Activated CD4-positive, alpha-beta T cell treated with anti-CD3 and anti-CD28 coated beads, Interleukin-2, amount 10 ng/mL, durations not matched to agents 7 days and 5 days (primary cell): ENCODE results near the gene DKKL1. TPM values are rescaled to one million over a fixed set of nuclear protein-coding genes. Genes with fewer than 3 reads are reported as not detected.
A peak's percentile ranks its signal among the peaks of the same experiment; 100 is the strongest.

Source experiments
- CTCF ChIA-PET: fragments of 350-600 bp; sonication (Branson Sonifier 250); formaldehyde crosslinking; loops from one replicate; lab custom pipeline; 2021; ENCODE audit warnings: antibody characterized with exemption; lab: Charles Lee
- POLR2A ChIA-PET: fragments of 350-600 bp; sonication (Branson Sonifier 250); formaldehyde crosslinking; loops from one replicate; lab custom pipeline; 2021; ENCODE audit warnings: antibody characterized with exemption; lab: Charles Lee
- DNase-seq: peaks from one replicate; pipeline ENCODE4 v3.0.0-alpha.2; 2020
- H3K27ac Mint-ChIP-seq: one replicate; pipeline ENCODE4 v1.8.0; 2021; ENCODE audit warnings: mild to moderate bottlenecking, moderate library complexity, mixed read lengths
- H3K27me3 Mint-ChIP-seq: one replicate; pipeline ENCODE4 v1.8.0; 2021; ENCODE audit warnings: mixed read lengths
- H3K36me3 Mint-ChIP-seq: one replicate; pipeline ENCODE4 v1.8.0; 2021; ENCODE audit warnings: low read depth, mixed read lengths
- H3K4me1 Mint-ChIP-seq: one replicate; pipeline ENCODE4 v1.8.0; 2021; ENCODE audit warnings: mixed read lengths
- H3K4me3 Mint-ChIP-seq: one replicate; pipeline ENCODE4 v1.8.0; 2021; ENCODE audit warnings: mild to moderate bottlenecking, moderate library complexity, mixed read lengths
- H3K9me3 Mint-ChIP-seq: one replicate; pipeline ENCODE4 v1.8.0; 2021; ENCODE audit warnings: mixed read lengths
- total RNA-seq, 2 experiments: library from RNA; stranded (reverse); gene quantifications; one replicate each; pipeline ENCODE4 v1.2.3, GENCODE V29; 2021

Gene DKKL1
- total RNA-seq, 2 experiments from 2014 or later: not detected

- ChIA-PET POLR2A (no interaction called here), CTCF (interaction anchor here (1.2 to 8.8 kb wide), 2 partner anchors 8 to 39 kb away, joined by 3 to 71 read pairs; partner anchors contain the start of genes ALDH16A1, GFY and PTH2)
- no peak for DNase-seq
- Mint-ChIP-seq H3K9me3 (no peaks in the 10 kb centered on the region), H3K27me3 (peaks cover 20% of the 10 kb centered on the region), H3K27ac (no peak overlapping the region), H3K4me1 (peaks cover 37% of the 10 kb centered on the region), H3K36me3 (no peaks in the 10 kb centered on the region), H3K4me3 (no peak overlapping the region)
Observed at GRCh38 chr19:49414256-49414655, 50.6 kb downstream of the DKKL1 start.

GRCh38 chr19:49415102-49415809 lies 51.6 kb downstream of the DKKL1 start:
- Mint-ChIP-seq H3K9me3 (no peaks in the 10 kb centered on the region), H3K4me1 (peaks cover 29% of the 10 kb centered on the region)

GRCh38 chr19:49415810-49416200 lies 52.1 kb downstream of the DKKL1 start:
- ChIA-PET POLR2A (no interaction called here), CTCF (no interaction called here)
- no peaks in the 10 kb centered on the region for H3K9me3 Mint-ChIP-seq
- H3K27me3 Mint-ChIP-seq: peaks cover 36% of the 10 kb centered on the region
- H3K36me3 Mint-ChIP-seq: no peaks in the 10 kb centered on the region
- no peak overlapping the region for H3K27ac Mint-ChIP-seq
- H3K4me3 Mint-ChIP-seq: no peak overlapping the region
- H3K4me1 Mint-ChIP-seq: peaks cover 30% of the 10 kb centered on the region
- no peak for DNase-seq

More at GRCh38 chr19:49415102-49415809, 51.6 kb downstream of the DKKL1 start:
- ChIA-PET POLR2A (no interaction called here), CTCF (no interaction called here)
- DNase-seq: no peak
- Mint-ChIP-seq H3K4me3 (no peak overlapping the region), H3K27ac (no peak overlapping the region), H3K27me3 (peaks cover 30% of the 10 kb centered on the region), H3K36me3 (no peaks in the 10 kb centered on the region)

- POLR2A ChIA-PET: no interaction called here
- CTCF ChIA-PET: interaction anchor here (1.1 to 1.6 kb wide), 4 partner anchors 12 to 25 kb away, joined by 3 to 4 read pairs (median 4); no protein-coding TSS in a partner anchor
- no peak for DNase-seq
Observed at GRCh38 chr19:49417088-49417487, 53.4 kb downstream of the DKKL1 start.

GRCh38 chr19:49418511-49418910 lies 54.8 kb downstream of the DKKL1 start:
- H3K9me3 Mint-ChIP-seq: no peaks in the 10 kb centered on the region
- no peak overlapping the region for H3K4me3 Mint-ChIP-seq
- peaks cover 57% of the 10 kb centered on the region for H3K27me3 Mint-ChIP-seq
- ChIA-PET POLR2A (no interaction called here), CTCF (interaction anchor here (0.6 to 7.2 kb wide), 3 partner anchors 8 to 41 kb away, joined by 3 to 71 read pairs (median 4); no protein-coding TSS in a partner anchor)
- H3K27ac Mint-ChIP-seq: no peak overlapping the region
- peaks cover 34% of the 10 kb centered on the region for H3K4me1 Mint-ChIP-seq
- DNase-seq: no peak
- peaks cover 3% of the 10 kb centered on the region for H3K36me3 Mint-ChIP-seq

More at GRCh38 chr19:49417088-49417487, 53.4 kb downstream of the DKKL1 start:
- Mint-ChIP-seq H3K9me3 (no peaks in the 10 kb centered on the region), H3K36me3 (no peaks in the 10 kb centered on the region), H3K4me1 (peaks cover 29% of the 10 kb centered on the region), H3K4me3 (no peak overlapping the region), H3K27ac (no peak overlapping the region), H3K27me3 (peaks cover 48% of the 10 kb centered on the region)

GRCh38 chr19:49419173-49419572 lies 55.5 kb downstream of the DKKL1 start:
- H3K4me3 Mint-ChIP-seq: no peak overlapping the region
- DNase-seq: no peak
- H3K9me3 Mint-ChIP-seq: no peaks in the 10 kb centered on the region
- H3K27me3 Mint-ChIP-seq: peaks cover 64% of the 10 kb centered on the region
- POLR2A ChIA-PET: no interaction called here
- CTCF ChIA-PET: interaction anchor here (0.7 to 7.2 kb wide), 4 partner anchors 9 to 363 kb away, joined by 3 to 71 read pairs (median 4); no protein-coding TSS in a partner anchor
- peaks cover 41% of the 10 kb centered on the region for H3K4me1 Mint-ChIP-seq
- H3K27ac Mint-ChIP-seq: no peak overlapping the region
- H3K36me3 Mint-ChIP-seq: peaks cover 3% of the 10 kb centered on the region

- H3K4me3 Mint-ChIP-seq: no peak overlapping the region
- peaks cover 3% of the 10 kb centered on the region for H3K36me3 Mint-ChIP-seq
- ChIA-PET CTCF (interaction anchor here (0.8 to 7.2 kb wide), 5 partner anchors 10 to 47 kb away, joined by 3 to 71 read pairs (median 3); no protein-coding TSS in a partner anchor), POLR2A (interaction anchor here (0.6 kb wide), 1 partner anchor 132 kb away, joined by 4 read pairs; no protein-coding TSS in a partner anchor)
- H3K27ac Mint-ChIP-seq: no peak overlapping the region
- H3K27me3 Mint-ChIP-seq: peaks cover 72% of the 10 kb centered on the region
- H3K4me1 Mint-ChIP-seq: peaks cover 47% of the 10 kb centered on the region
- no peak for DNase-seq
- no peaks in the 10 kb centered on the region for H3K9me3 Mint-ChIP-seq
Observed at GRCh38 chr19:49420227-49420626, 56.5 kb downstream of the DKKL1 start.

GRCh38 chr19:49421039-49421877 lies 57.6 kb downstream of the DKKL1 start:
- ChIA-PET CTCF (interaction anchor here (0.6 to 7.2 kb wide), 7 partner anchors 11 to 970 kb away, joined by 3 to 71 read pairs (median 3); partner anchors contain the start of gene FLT3LG), POLR2A (interaction anchor here (0.6 kb wide), 1 partner anchor 131 kb away, joined by 4 read pairs; no protein-coding TSS in a partner anchor)
- peak overlapping the region; percentile 81 for H3K27ac Mint-ChIP-seq

GRCh38 chr19:49421878-49422202 lies 58.2 kb downstream of the DKKL1 start:
- Mint-ChIP-seq H3K27me3 (peaks cover 87% of the 10 kb centered on the region), H3K4me3 (no peak overlapping the region), H3K4me1 (peaks cover 58% of the 10 kb centered on the region), H3K9me3 (no peaks in the 10 kb centered on the region), H3K27ac (no peak overlapping the region), H3K36me3 (peaks cover 3% of the 10 kb centered on the region)
- ChIA-PET POLR2A (no interaction called here), CTCF (interaction anchor here (0.9 to 7.2 kb wide), 5 partner anchors 12 to 52 kb away, joined by 3 to 71 read pairs (median 3); partner anchors contain the start of gene FLT3LG)
- DNase-seq: no peak

More at GRCh38 chr19:49421039-49421877, 57.6 kb downstream of the DKKL1 start:
- Mint-ChIP-seq H3K27me3 (peaks cover 81% of the 10 kb centered on the region), H3K4me3 (peak overlapping the region; percentile 15), H3K9me3 (no peaks in the 10 kb centered on the region), H3K36me3 (peaks cover 3% of the 10 kb centered on the region), H3K4me1 (peaks cover 53% of the 10 kb centered on the region)
- peak; percentile 55 for DNase-seq

- peak; percentile 67 for DNase-seq
- ChIA-PET POLR2A (no interaction called here), CTCF (interaction anchor here (0.9 to 7.2 kb wide), 5 partner anchors 12 to 51 kb away, joined by 3 to 71 read pairs (median 3); partner anchors contain the start of gene FLT3LG)
- peaks cover 64% of the 10 kb centered on the region for H3K4me1 Mint-ChIP-seq
- peaks cover 3% of the 10 kb centered on the region for H3K36me3 Mint-ChIP-seq
- H3K4me3 Mint-ChIP-seq: peak overlapping the region; percentile 60
- peaks cover 89% of the 10 kb centered on the region for H3K27me3 Mint-ChIP-seq
- peak overlapping the region; percentile 68 for H3K27ac Mint-ChIP-seq
- no peaks in the 10 kb centered on the region for H3K9me3 Mint-ChIP-seq
Observed at GRCh38 chr19:49422407-49423070, 58.9 kb downstream of the DKKL1 start.

GRCh38 chr19:49423071-49423984 lies 59.7 kb downstream of the DKKL1 start, which contains the start of gene PTH2:
PTH2 (minus strand) TSS chr19:49423441; CDS start chr19:49423339, 102 bp downstream.
- peak within 1 kb of the TSS; percentile 68 for H3K27ac Mint-ChIP-seq
- POLR2A ChIA-PET: no interaction called here
- DNase-seq: no peak
- CTCF ChIA-PET: interaction anchor here (1.0 to 7.2 kb wide), 2 partner anchors 13 kb away, joined by 3 to 71 read pairs; no protein-coding TSS in a partner anchor
- H3K4me3 Mint-ChIP-seq: peak within 1 kb of the TSS; percentile 60
- no peaks in the 10 kb centered on the region for H3K9me3 Mint-ChIP-seq
- peaks cover 3% of the 10 kb centered on the region for H3K36me3 Mint-ChIP-seq
- H3K27me3 Mint-ChIP-seq: peaks cover 89% of the 10 kb centered on the region
- H3K4me1 Mint-ChIP-seq: peaks cover 69% of the 10 kb centered on the region
